Epithelial cell of proximal tubule (primary cell): ENCODE results near the gene PAX3. TPM values are rescaled to one million over a fixed set of nuclear protein-coding genes. Genes with fewer than 3 reads are reported as not detected.

ENCODE experiments used
- DNase-seq: peaks from one replicate; pipeline ENCODE4 v3.0.0-alpha.2; 2011; ENCODE audit warnings: low read depth
- H3K4me3 ChIP-seq: 2 replicates; pipeline ENCODE4 v1.5.1; 2011; ENCODE audit warnings: low read depth, mild to moderate bottlenecking, low read length
- total RNA-seq: library from RNA; depleted of rRNA; stranded (reverse); fragments of >200 nt; gene quantifications from 2 replicates; pipeline ENCODE4 v1.2.3, GENCODE V29; 2015
- TF ChIP-seq, protein P1 (sequence below): conservative IDR thresholded peaks from 2 replicates; pipeline ENCODE4 v1.5.1; 2012; ENCODE audit warnings: low read depth, mild to moderate bottlenecking, low read length

Gene PAX3
- total RNA-seq, 1 donor from 2014 or later = not detected

DNA sequence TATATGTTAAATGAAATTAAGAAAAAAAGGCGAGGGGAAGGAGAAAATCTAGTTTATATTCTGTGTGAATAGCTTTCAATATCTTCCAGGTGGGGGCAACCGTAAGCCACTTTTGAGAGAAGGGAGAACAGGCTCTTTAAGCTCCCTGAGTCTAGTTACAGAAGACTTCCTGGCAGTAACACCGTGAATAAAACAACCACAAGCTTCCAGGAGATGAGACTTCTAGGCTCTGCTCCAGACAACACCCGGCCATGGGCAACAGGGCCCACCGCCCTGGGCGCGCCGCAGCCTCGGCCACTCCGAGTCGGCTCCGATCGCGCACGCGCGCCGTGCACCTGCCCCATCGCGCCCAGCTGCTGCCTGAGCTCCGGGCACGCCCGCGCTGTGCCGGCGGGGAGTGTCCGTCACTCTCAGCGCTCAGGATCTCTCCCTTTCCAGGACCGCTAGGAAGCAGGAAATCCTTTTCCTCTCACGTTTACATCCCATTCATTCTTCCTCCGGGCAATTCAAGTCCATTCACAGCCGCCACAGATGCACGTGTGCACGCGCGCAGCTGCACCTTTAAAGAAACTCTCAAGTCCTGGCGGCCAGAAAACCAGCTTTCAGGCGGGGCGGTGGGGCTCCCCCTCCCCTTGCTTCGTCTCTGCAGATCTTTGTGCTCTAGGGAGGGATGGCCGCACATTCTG lies 19.4 kb upstream of the PAX3 start:
- H3K4me3 ChIP-seq = peak overlapping the region; percentile 65
- DNase-seq = peak; percentile 48
- TF ChIP-seq, protein P1, sequence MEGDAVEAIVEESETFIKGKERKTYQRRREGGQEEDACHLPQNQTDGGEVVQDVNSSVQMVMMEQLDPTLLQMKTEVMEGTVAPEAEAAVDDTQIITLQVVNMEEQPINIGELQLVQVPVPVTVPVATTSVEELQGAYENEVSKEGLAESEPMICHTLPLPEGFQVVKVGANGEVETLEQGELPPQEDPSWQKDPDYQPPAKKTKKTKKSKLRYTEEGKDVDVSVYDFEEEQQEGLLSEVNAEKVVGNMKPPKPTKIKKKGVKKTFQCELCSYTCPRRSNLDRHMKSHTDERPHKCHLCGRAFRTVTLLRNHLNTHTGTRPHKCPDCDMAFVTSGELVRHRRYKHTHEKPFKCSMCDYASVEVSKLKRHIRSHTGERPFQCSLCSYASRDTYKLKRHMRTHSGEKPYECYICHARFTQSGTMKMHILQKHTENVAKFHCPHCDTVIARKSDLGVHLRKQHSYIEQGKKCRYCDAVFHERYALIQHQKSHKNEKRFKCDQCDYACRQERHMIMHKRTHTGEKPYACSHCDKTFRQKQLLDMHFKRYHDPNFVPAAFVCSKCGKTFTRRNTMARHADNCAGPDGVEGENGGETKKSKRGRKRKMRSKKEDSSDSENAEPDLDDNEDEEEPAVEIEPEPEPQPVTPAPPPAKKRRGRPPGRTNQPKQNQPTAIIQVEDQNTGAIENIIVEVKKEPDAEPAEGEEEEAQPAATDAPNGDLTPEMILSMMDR = peak; percentile 74

GRCh38 chr2:222315443-222316121 lies 16.8 kb upstream of the PAX3 start:
- TF ChIP-seq, protein P1 = peak; percentile 44
- DNase-seq = no peak
- no peak overlapping the region for H3K4me3 ChIP-seq

DNA sequence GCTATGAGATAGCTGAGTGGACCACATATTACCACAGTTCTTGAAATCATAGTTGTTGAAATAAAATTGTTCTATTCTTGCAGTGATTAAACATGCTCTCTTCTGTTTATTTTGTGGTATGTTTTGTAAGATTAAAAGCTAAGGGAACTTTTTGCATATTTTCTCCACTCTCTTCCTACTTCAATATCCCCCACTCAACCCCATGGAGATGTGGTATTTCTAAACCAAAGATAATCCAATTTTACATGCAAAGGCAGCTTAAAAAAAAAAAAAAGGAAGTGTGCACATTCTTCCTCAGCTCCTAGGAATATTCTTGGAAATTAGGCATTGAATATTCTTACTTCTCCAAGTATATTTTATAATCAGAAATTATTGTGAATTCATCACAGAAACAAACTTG lies 15.0 kb upstream of the PAX3 start:
- TF ChIP-seq, protein P1 = no peak
- no peak overlapping the region for H3K4me3 ChIP-seq
- no peak for DNase-seq

DNA sequence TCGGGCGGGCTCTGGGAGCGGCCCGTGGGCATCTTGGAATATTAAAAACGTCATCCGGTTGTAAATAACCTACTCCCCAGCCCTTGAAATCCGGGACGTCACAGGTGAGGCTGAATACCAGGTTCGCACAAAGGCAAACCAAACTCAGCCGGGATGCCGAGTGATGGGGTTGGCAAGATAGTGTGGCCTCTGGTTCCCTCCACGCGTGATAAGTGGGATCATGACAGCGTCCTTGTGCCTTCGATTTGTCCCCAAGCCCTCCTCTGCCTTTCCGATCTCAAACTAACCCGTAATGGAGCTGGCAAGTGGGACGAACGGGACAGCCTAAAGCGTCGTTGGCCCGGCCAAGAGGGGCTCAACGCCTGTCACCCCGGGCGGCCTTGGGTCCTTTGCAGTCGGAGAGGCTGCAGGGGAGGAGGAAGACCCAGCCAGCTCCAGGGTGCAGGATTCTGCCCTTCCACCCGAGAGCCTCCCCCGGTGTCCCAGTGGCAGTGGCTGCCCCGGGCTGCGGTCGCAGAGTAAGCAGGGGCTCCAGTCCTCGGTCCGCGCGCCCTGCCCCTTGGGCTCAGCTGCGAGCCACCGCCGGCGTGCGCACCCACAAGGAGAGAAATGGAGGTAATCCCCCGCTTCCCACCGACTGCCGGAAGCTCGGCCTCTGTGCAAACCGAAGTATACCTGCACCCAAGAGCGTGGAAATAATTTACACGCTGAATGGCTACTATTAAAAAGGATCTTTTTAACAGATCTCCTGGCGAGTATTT lies 13.4 kb upstream of the PAX3 start:
- TF ChIP-seq, protein P1 = no peak
- no peak overlapping the region for H3K4me3 ChIP-seq
- no peak for DNase-seq

DNA sequence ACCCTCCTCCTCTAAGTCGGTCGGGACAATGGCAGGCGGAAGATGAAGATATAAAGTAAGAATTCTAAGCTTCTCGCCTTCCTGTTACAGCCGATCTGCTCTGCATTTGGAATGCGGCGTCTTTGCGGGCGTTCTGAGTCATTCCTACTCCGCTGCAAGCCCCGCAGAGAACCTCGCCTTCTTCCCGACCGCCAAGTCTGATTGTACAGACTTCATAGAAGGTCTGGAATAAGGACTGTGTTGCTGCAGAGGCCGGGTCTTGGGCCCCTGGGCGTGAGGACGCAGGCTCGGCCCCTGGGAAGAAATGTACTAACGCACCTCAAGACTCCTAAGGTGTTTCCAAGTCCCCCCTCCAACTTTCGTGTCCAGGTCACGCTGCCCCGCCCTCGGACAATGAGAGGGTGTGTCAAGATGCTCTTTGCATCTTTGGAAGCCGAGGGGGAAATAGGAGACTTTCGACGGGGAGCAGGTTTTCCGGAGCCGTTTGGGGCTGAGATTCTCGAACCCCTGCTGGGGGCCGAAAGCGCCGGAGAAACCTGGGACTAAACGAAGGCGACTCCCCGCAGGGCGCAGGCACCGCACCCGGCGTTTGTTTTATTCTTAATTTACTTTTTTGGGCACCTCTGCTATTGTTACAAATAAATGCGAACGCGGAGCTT lies 12.7 kb upstream of the PAX3 start:
- DNase-seq = no peak
- H3K4me3 ChIP-seq = no peak overlapping the region
- TF ChIP-seq, protein P1 = no peak

- TF ChIP-seq, protein P1 = no peak
- H3K4me3 ChIP-seq = no peak overlapping the region
- DNase-seq = no peak
Observed at GRCh38 chr2:222310747-222311318, 12.0 kb upstream of the PAX3 start.
